ENCODE measurements around the gene RRAD. TPM values are rescaled to one million over a fixed set of nuclear protein-coding genes. Genes with fewer than 3 reads are reported as not detected.
A peak's percentile ranks its signal among the peaks of the same experiment; 100 is the strongest.

RRAD gene
- total and polyA plus RNA-seq, 2 of the 4 experiments (the other 2 are of a cell fraction) = 1.3 to 2.1 TPM

DNA sequence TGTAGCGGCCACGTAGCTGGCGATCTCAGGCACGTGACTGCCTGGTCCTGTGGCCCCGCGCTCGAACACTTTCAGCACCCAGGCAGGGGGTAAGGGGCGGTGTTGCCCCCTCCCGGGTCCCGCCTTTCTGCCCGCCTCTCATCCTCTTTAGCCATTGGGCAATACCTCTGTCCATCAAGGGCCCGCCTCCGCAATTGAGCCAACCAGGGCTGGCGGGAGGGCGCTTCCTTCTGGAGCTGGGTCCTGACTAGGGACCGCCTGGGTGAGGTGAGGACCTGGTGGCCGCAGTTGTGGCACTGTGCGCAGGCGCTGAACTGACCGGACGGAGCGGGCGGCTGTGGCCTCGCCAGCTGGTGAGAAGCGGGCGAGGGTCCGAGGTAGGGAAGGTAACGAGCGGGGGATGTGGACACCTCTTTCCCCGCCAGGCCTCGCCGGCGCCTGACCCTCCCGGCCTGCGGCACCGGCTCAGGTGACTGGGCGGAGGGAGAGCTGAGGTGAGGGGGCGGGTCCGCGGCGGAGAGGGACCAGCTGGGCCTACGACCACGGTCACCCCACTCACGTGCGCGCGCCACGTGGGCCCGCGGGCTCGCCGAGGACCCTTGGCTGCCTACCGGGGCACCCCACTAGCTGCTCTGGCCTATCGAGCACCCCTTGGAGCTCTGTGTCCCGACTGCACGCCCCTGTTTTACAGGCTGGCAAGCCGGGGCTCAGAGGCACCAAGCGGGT lies 44.9 kb downstream of the RRAD start, which contains the start of gene PDP2 (continued):
- no peak for TF ChIP-seq NFE2L2 (IDR thresholded peaks at IDR 0.05; ENCODE audit: low read depth, low read length)
- TF ChIP-seq FOS (IDR thresholded peaks at IDR 0.05; ENCODE audit: low read depth, low read length) = peak; percentile 50; the same call in 1 of the 2 replicates

DNA sequence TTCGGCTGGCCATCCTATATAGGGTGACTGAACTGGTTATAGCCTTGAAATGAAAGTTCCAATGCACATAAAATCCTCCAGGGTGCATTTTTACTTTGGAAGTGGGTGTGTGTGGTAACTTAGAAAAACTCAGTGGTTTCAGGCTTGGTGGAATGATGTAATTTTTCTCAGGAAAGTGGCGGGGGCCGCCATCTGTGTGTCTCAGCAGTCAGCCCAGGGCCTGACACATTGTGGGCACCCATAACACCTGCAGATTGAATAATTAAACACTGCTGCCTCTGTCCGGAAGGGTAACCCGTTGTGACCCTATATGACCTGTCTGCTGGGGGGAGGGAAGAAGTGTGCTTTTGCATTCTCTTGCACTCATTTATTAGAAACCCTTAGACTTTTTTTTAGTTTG lies 47.3 kb downstream of the RRAD start:
- intact Hi-C loops (cut with micrococcal nuclease) = no loop called here

More for the DNA sequence above, 47.3 kb downstream of the RRAD start:
- Histone ChIP-seq H3K56ac (ENCODE audit: extremely low read depth, insufficient read depth, low read length) (no peak overlapping the region), H2AK5ac (ENCODE audit: low read depth, low read length) (no peak overlapping the region), H4K8ac (ENCODE audit: low read depth in 2 of 2, low read length in 2 of 2) (no peak overlapping the region), H2BK15ac (ENCODE audit: low read depth, low read length) (no peak overlapping the region), H3K27me3 (ENCODE audit: control insufficient read depth, insufficient read depth, low read length) (no peaks in the 10 kb centered on the region), H3K4me3 (ENCODE audit: insufficient read depth, low read depth, low read length) (no peak overlapping the region), H3K14ac (replicated peaks; ENCODE audit: low read depth, low read length) (no peak overlapping the region), H3K9me1 (ENCODE audit: insufficient read depth, low read length) (peaks cover 14% of the 10 kb centered on the region), H3K4me1 (ENCODE audit: control insufficient read depth, insufficient read depth, low read length) (peaks cover 14% of the 10 kb centered on the region), H3K4ac (ENCODE audit: low read depth, low read length) (no peak overlapping the region), H3K4me2 (ENCODE audit: low read depth, low read length) (no peak overlapping the region), H2AK9ac (replicated peaks; ENCODE audit: low read depth, low read length, poor library complexity) (no peak overlapping the region), H3K23ac (ENCODE audit: low read depth, low read length) (no peak overlapping the region), H3K36me3 (ENCODE audit: control insufficient read depth, insufficient read depth, low read length) (no peaks in the 10 kb centered on the region), H4K20me1 (ENCODE audit: insufficient read depth, low read length) (peaks cover 3% of the 10 kb centered on the region; the same call in 1 of the 2 replicates), H3K9me3 (ENCODE audit: control insufficient read depth, insufficient read depth, low read length) (no peaks in the 10 kb centered on the region), H4K91ac (ENCODE audit: insufficient read depth, low read depth, low read length) (no peak overlapping the region), H3K79me1 (ENCODE audit: low read depth in 1 of 2, low read length in 2 of 2) (peaks cover 11 to 24% of the 10 kb centered on the region in 2 experiments), H3K27ac (ENCODE audit: insufficient read depth, low read length) (no peak overlapping the region), H2BK120ac (ENCODE audit: low read depth, low read length) (no peak overlapping the region), H2AFZ (replicated peaks; ENCODE audit: low read length, poor library complexity) (no peak overlapping the region), H2BK20ac (ENCODE audit: low read depth, low read length) (no peak overlapping the region), H2BK5ac (ENCODE audit: low read depth, low read length, poor library complexity, severe bottlenecking) (no peak overlapping the region), H3K18ac (ENCODE audit: low read depth, low read length) (no peak overlapping the region), H4K5ac (ENCODE audit: low read depth, low read length) (no peak overlapping the region), H3K9ac (ENCODE audit: low read depth, low read length) (no peak overlapping the region)
- CTCF ChIA-PET = interaction anchor here (0.8 kb wide), 1 partner anchor 10 kb away, joined by 3 read pairs; no protein-coding TSS in a partner anchor
- ATAC-seq (ENCODE audit: low read depth) = no peak
- BruUV-seq (replicated peaks) = no TSS peak
- no CpG with 5 or more reads among the region's 5 CpGs for WGBS, 2 experiments (ENCODE audit: extremely low coverage in 2 of 2, insufficient read length in 1 of 2)
- in situ Hi-C loops (cut with MboI; ENCODE audit: low sequenced_read_pairs) (no loop called here), dilution Hi-C loops (cut with HindIII; ENCODE audit: low sequenced_read_pairs, unreplicated experiment) (no loop called here)
- DNase-seq = no peak
- TF ChIP-seq RAD21 (IDR thresholded peaks at IDR 0.05; ENCODE audit: low read length) (no peak), RCOR1 (IDR thresholded peaks at IDR 0.05; ENCODE audit: insufficient replicate concordance, low read length) (no peak), MAFK (IDR thresholded peaks at IDR 0.05; ENCODE audit: low read depth, low read length) (no peak), MXI1 (IDR thresholded peaks at IDR 0.05; ENCODE audit: borderline replicate concordance, low read depth, low read length) (no peak), CHD1 (IDR thresholded peaks at IDR 0.05; ENCODE audit: low read depth, low read length) (no peak), CEBPB (IDR thresholded peaks at IDR 0.05; ENCODE audit: low read depth, low read length) (no peak), FOS (IDR thresholded peaks at IDR 0.05; ENCODE audit: low read depth, low read length) (no peak)
- TF ChIP-seq, protein P1, sequence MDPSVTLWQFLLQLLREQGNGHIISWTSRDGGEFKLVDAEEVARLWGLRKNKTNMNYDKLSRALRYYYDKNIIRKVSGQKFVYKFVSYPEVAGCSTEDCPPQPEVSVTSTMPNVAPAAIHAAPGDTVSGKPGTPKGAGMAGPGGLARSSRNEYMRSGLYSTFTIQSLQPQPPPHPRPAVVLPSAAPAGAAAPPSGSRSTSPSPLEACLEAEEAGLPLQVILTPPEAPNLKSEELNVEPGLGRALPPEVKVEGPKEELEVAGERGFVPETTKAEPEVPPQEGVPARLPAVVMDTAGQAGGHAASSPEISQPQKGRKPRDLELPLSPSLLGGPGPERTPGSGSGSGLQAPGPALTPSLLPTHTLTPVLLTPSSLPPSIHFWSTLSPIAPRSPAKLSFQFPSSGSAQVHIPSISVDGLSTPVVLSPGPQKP (IDR thresholded peaks at IDR 0.05; ENCODE audit: borderline replicate concordance, low read depth, low read length) = no peak
- POLR2A ChIA-PET (ENCODE audit: unreplicated experiment) = no interaction called here

Measured in IMR-90 (cell line).